Neutrophil (primary cell): ENCODE measurements around the gene EEIG1.

ENCODE experiments used
- H3K27ac ChIP-seq: fragments of 200-600 bp; sonication (generic); 2 replicates; pipeline ENCODE4 v1.5.1; 2016; ENCODE audit warnings: mild to moderate bottlenecking, moderate library complexity
- H3K27me3 ChIP-seq: fragments of 200-600 bp; sonication (generic); 2 replicates; pipeline ENCODE4 v1.6.0; 2016; ENCODE audit warnings: mild to moderate bottlenecking
- H3K36me3 ChIP-seq: fragments of 200-600 bp; sonication (generic); 2 replicates; pipeline ENCODE4 v1.5.1; 2017
- H3K4me1 ChIP-seq, 2 experiments: fragments of 200-600 bp in 1 of 2; sonication (generic) in 1 of 2; 1 replicate in 1 of 2; 2 replicates in 1 of 2; pipeline versions ENCODE4 v1.5.1 to v1.6.1; 2013 to 2016; ENCODE audit warnings: low read depth in 1 of 2, low read length in 1 of 2, mild to moderate bottlenecking in 1 of 2, moderate library complexity in 1 of 2; ENCODE audit not compliant: control insufficient read depth in 1 of 2, insufficient read depth in 1 of 2
- H3K4me3 ChIP-seq, 2 experiments: fragments of 200-600 bp in 1 of 2; sonication (generic) in 1 of 2; 1 replicate in 1 of 2; 2 replicates in 1 of 2; pipeline ENCODE4 v1.5.1; 2013 to 2016; ENCODE audit warnings: low read depth in 1 of 2, low read length in 1 of 2, mild to moderate bottlenecking in 1 of 2, moderate library complexity in 1 of 2
- H3K9me3 ChIP-seq: fragments of 200-600 bp; sonication (generic); 2 replicates; pipeline ENCODE4 v1.5.1; 2016
- CTCF ChIP-seq: fragments of 200-600 bp; sonication (generic); IDR thresholded peaks from 2 replicates; pipeline ENCODE4 v1.5.1; 2016; ENCODE audit warnings: antibody characterized with exemption

Gene EEIG1

GRCh38 chr9:127981559-127982121, 851 bp upstream of the EEIG1 start:
- TF ChIP-seq CTCF = no peak
- Histone ChIP-seq H3K36me3 (no peaks in the 10 kb centered on the region), H3K4me3 (peak overlapping the region; percentile 74 to 79), H3K4me1 (peaks cover 13 to 16% of the 10 kb centered on the region in 2 experiments), H3K9me3 (no peaks in the 10 kb centered on the region), H3K27ac (peak overlapping the region; percentile 50), H3K27me3 (peaks cover 20% of the 10 kb centered on the region)

GRCh38 chr9:127980060-127980705, 606 bp downstream of the EEIG1 start:
- Histone ChIP-seq H3K27ac (peak overlapping the region; percentile 50), H3K4me1 (peaks cover 13 to 16% of the 10 kb centered on the region in 2 experiments)

GRCh38 chr9:127979333-127980059, 1.3 kb downstream of the EEIG1 start:
- Histone ChIP-seq H3K4me1 (peaks cover 13 to 16% of the 10 kb centered on the region in 2 experiments), H3K27me3 (peaks cover 20% of the 10 kb centered on the region), H3K36me3 (no peaks in the 10 kb centered on the region), H3K4me3 (peak overlapping the region; percentile 74 to 79), H3K27ac (no peak overlapping the region), H3K9me3 (no peaks in the 10 kb centered on the region)
- no peak for TF ChIP-seq CTCF

More at GRCh38 chr9:127980060-127980705, 606 bp downstream of the EEIG1 start:
- H3K4me3 ChIP-seq = peak overlapping the region; percentile 74 to 79
- H3K27me3 ChIP-seq = peaks cover 20% of the 10 kb centered on the region
- no peaks in the 10 kb centered on the region for H3K9me3 ChIP-seq
- no peak for TF ChIP-seq CTCF
- H3K36me3 ChIP-seq = no peaks in the 10 kb centered on the region

- H3K36me3 ChIP-seq = no peaks in the 10 kb centered on the region
- TF ChIP-seq CTCF = no peak
- peaks cover 20% of the 10 kb centered on the region for H3K27me3 ChIP-seq
- H3K27ac ChIP-seq = no peak overlapping the region
- no peaks in the 10 kb centered on the region for H3K9me3 ChIP-seq
- no peak overlapping the region for H3K4me3 ChIP-seq
- H3K4me1 ChIP-seq = peaks cover 13 to 16% of the 10 kb centered on the region in 2 experiments
Measured at GRCh38 chr9:127979015-127979332, 1.8 kb downstream of the EEIG1 start.

GRCh38 chr9:127977884-127978647, 2.7 kb downstream of the EEIG1 start:
- Histone ChIP-seq H3K36me3 (no peaks in the 10 kb centered on the region), H3K4me1 (peaks cover 13 to 16% of the 10 kb centered on the region in 2 experiments)

More at GRCh38 chr9:127977884-127978647, 2.7 kb downstream of the EEIG1 start:
- Histone ChIP-seq H3K27ac (no peak overlapping the region), H3K27me3 (peaks cover 20% of the 10 kb centered on the region), H3K4me3 (no peak overlapping the region), H3K9me3 (no peaks in the 10 kb centered on the region)
- TF ChIP-seq CTCF = no peak
